Stromal cell of bone marrow (primary cell): ENCODE results near the gene UGT2B11.
"Not testable (repeated sequence)": the region's sequence is repeated elsewhere in the genome, so short reads cannot be mapped to it uniquely, and the experiment has no call there.

Experiments used
- DNase-seq: peaks from one replicate; pipeline ENCODE4 v3.0.0-alpha.2; 2012; ENCODE audit warnings: low read depth

Gene UGT2B11

GRCh38 chr4:69169171-69169570 lies 45.4 kb downstream of the UGT2B11 start:
- DNase-seq: not testable (repeated sequence)

GRCh38 chr4:69167300-69167699 lies 47.2 kb downstream of the UGT2B11 start:
- no peak for DNase-seq

GRCh38 chr4:69166376-69166775 lies 48.2 kb downstream of the UGT2B11 start:
- DNase-seq: not testable (repeated sequence)

GRCh38 chr4:69165707-69166106 lies 48.8 kb downstream of the UGT2B11 start:
- not testable (repeated sequence) for DNase-seq

- no peak for DNase-seq
Measured at GRCh38 chr4:69156913-69157312, 57.6 kb downstream of the UGT2B11 start.

- no peak for DNase-seq
Measured at GRCh38 chr4:69154021-69154420, 60.5 kb downstream of the UGT2B11 start.
